ENCODE data around the gene RTP2. TPM values are rescaled to one million over a fixed set of nuclear protein-coding genes. Genes with fewer than 3 reads are reported as not detected.

Gene RTP2
- total and polyA plus RNA-seq, 9 of the 15 experiments (the other 6 are each of a cell fraction or from before 2014, with no cell fraction given) = not detected

GRCh38 chr3:187719628-187720336 is 17.4 kb upstream of the RTP2 start:
- intact Hi-C loops (cut with micrococcal nuclease) = loop anchor here (10.0 kb wide), 1 partner anchor 605 kb away; no protein-coding TSS in a partner anchor
- no peaks in the 10 kb centered on the region for H3K9me1 ChIP-seq (ENCODE audit: control insufficient read depth, insufficient read depth, low read length)
- H3K27me3 ChIP-seq (ENCODE audit: control insufficient read depth in 2 of 2, insufficient read depth in 2 of 2, low read length in 2 of 2) = no peaks in the 10 kb centered on the region; a peak in 1 of 5 replicates
- no peak overlapping the region for H3K4me3 ChIP-seq
- ATAC-seq = no peak
- H3K36me3 ChIP-seq (ENCODE audit: control insufficient read depth, insufficient read depth, low read length) = no peaks in the 10 kb centered on the region
- H2AFZ ChIP-seq (ENCODE audit: low read depth, low read length) = no peak overlapping the region
- H4K20me1 ChIP-seq (replicated peaks; ENCODE audit: control insufficient read depth, insufficient read depth, low read length) = no peaks in the 10 kb centered on the region
- 13% methylated on average over 6 of the region's 6 CpGs for WGBS (ENCODE audit: insufficient coverage, low coverage, missing lambda C conversion rate)
- FAIRE-seq = no peak
- in situ Hi-C loops (cut with MboI) = no loop called here
- H3K79me2 ChIP-seq (ENCODE audit: control insufficient read depth, insufficient read depth, low read length) = no peaks in the 10 kb centered on the region
- H3K27ac ChIP-seq (ENCODE audit: extremely low read depth, low read depth, low read length) = no peak overlapping the region
- ChIA-PET CTCF (ENCODE audit: low intra/inter-chr PET ratio) (no interaction called here), POLR2A (interaction anchor here (0.5 to 1.1 kb wide), 4 partner anchors 21 to 477 kb away, joined by 3 to 6 read pairs (median 4); no protein-coding TSS in a partner anchor)
- no peaks in the 10 kb centered on the region; the same call in 1 of the 2 replicates for H3K9me3 ChIP-seq (replicated peaks; ENCODE audit: control insufficient read depth, insufficient read depth, low read depth, low read length)
- H3K4me2 ChIP-seq (ENCODE audit: insufficient read depth, low read length) = no peak overlapping the region
- BruUV-seq (replicated peaks) = no TSS peak
- no peak for DNase-seq (ENCODE audit: extremely low read depth in 1 of 4, low spot score in 3 of 4)
- H3K4me1 ChIP-seq (replicated peaks in 1 of 2; ENCODE audit: control insufficient read depth in 2 of 2, insufficient read depth in 2 of 2, low read length in 2 of 2) = no peaks in the 10 kb centered on the region
- no peak overlapping the region for H3K9ac ChIP-seq (ENCODE audit: insufficient read depth in 1 of 2, low read depth in 2 of 2, low read length in 2 of 2)
- no peak for TF ChIP-seq E2F1 (CRISPR knock-in tag; IDR thresholded peaks at IDR 0.05)
- TF ChIP-seq, protein P1, sequence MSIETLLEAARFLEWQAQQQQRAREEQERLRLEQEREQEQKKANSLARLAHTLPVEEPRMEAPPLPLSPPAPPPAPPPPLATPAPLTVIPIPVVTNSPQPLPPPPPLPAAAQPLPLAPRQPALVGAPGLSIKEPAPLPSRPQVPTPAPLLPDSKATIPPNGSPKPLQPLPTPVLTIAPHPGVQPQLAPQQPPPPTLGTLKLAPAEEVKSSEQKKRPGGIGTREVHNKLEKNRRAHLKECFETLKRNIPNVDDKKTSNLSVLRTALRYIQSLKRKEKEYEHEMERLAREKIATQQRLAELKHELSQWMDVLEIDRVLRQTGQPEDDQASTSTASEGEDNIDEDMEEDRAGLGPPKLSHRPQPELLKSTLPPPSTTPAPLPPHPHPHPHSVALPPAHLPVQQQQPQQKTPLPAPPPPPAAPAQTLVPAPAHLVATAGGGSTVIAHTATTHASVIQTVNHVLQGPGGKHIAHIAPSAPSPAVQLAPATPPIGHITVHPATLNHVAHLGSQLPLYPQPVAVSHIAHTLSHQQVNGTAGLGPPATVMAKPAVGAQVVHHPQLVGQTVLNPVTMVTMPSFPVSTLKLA (conservative IDR thresholded peaks at IDR 0.05) = no peak
- TF ChIP-seq SETDB1 (IDR thresholded peaks at IDR 0.05; ENCODE audit: low read length) = no peak
- TF ChIP-seq, protein P2, sequence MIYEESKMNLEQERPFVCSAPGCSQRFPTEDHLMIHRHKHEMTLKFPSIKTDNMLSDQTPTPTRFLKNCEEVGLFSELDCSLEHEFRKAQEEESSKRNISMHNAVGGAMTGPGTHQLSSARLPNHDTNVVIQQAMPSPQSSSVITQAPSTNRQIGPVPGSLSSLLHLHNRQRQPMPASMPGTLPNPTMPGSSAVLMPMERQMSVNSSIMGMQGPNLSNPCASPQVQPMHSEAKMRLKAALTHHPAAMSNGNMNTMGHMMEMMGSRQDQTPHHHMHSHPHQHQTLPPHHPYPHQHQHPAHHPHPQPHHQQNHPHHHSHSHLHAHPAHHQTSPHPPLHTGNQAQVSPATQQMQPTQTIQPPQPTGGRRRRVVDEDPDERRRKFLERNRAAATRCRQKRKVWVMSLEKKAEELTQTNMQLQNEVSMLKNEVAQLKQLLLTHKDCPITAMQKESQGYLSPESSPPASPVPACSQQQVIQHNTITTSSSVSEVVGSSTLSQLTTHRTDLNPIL (CRISPR knock-in tag; IDR thresholded peaks at IDR 0.05) = no peak
- TF ChIP-seq, protein P3, sequence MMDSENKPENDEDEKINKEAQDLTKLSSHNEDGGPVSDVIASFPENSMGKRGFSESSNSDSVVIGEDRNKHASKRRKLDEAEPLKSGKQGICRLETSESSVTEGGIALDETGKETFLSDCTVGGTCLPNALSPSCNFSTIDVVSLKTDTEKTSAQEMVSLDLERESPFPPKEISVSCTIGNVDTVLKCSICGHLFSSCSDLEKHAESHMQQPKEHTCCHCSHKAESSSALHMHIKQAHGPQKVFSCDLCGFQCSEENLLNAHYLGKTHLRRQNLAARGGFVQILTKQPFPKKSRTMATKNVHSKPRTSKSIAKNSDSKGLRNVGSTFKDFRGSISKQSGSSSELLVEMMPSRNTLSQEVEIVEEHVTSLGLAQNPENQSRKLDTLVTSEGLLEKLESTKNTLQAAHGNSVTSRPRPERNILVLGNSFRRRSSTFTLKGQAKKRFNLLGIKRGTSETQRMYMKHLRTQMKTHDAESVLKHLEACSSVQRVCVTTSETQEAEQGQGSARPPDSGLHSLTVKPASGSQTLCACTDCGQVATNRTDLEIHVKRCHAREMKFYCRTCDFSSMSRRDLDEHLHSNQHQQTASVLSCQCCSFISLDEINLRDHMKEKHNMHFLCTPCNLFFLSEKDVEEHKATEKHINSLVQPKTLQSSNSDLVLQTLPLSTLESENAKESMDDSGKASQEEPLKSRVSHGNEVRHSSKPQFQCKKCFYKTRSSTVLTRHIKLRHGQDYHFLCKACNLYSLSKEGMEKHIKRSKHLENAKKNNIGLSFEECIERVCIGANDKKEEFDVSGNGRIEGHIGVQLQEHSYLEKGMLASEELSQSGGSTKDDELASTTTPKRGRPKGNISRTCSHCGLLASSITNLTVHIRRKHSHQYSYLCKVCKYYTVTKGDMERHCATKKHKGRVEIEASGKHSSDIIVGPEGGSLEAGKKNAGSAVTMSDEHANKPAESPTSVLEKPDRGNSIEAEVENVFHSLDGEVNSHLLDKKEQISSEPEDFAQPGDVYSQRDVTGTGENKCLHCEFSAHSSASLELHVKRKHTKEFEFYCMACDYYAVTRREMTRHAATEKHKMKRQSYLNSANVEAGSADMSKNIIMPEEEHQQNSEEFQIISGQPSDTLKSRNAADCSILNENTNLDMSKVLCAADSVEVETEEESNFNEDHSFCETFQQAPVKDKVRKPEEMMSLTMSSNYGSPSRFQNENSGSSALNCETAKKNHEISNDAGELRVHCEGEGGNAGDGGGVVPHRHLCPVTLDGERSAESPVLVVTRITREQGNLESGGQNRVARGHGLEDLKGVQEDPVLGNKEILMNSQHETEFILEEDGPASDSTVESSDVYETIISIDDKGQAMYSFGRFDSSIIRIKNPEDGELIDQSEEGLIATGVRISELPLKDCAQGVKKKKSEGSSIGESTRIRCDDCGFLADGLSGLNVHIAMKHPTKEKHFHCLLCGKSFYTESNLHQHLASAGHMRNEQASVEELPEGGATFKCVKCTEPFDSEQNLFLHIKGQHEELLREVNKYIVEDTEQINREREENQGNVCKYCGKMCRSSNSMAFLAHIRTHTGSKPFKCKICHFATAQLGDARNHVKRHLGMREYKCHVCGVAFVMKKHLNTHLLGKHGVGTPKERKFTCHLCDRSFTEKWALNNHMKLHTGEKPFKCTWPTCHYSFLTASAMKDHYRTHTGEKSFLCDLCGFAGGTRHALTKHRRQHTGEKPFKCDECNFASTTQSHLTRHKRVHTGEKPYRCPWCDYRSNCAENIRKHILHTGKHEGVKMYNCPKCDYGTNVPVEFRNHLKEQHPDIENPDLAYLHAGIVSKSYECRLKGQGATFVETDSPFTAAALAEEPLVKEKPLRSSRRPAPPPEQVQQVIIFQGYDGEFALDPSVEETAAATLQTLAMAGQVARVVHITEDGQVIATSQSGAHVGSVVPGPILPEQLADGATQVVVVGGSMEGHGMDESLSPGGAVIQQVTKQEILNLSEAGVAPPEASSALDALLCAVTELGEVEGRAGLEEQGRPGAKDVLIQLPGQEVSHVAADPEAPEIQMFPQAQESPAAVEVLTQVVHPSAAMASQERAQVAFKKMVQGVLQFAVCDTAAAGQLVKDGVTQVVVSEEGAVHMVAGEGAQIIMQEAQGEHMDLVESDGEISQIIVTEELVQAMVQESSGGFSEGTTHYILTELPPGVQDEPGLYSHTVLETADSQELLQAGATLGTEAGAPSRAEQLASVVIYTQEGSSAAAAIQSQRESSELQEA (IDR thresholded peaks at IDR 0.05; ENCODE audit: low read depth) = no peak
- no peak for TF ChIP-seq SAP30 (IDR thresholded peaks at IDR 0.05; ENCODE audit: borderline replicate concordance, insufficient read depth, low read depth, low read length, poor library complexity, severe bottlenecking)
- no peak for TF ChIP-seq CBX3 (IDR thresholded peaks at IDR 0.05; ENCODE audit: borderline replicate concordance in 1 of 2, low read length in 2 of 2)
- TF ChIP-seq NCOR1 (IDR thresholded peaks at IDR 0.05) = no peak

All from K562 (cell line).